ENCODE data around the gene NRG3. TPM values are rescaled to one million over a fixed set of nuclear protein-coding genes. Genes with fewer than 3 reads are reported as not detected.

NRG3 gene
- total and polyA plus RNA-seq, 2 of the 4 experiments (the other 2 are of a cell fraction) = not detected

DNA sequence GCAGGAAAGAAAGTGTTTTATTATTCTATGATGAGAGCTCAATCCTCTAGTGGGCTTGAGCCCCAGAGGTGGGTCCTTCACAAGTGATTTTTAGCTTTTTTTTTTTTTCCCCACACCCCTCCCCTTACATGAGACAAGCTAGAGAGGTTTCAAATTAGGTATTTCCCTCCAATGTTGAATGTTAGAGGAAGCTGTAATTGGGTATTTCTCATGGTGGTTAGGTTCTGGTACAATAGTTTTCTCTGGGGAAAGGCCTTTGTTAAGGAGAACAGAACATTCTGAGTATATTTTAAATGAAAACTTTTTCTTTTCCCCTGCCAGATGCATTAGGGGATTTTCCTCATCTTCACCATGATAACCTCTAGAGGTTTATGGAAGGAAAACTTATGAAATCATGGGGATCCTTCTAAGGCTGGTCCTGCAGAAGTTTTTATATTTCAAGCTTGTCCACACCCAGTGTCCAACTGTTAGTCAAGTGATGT lies 1039.7 kb downstream of the NRG3 start:
- in situ Hi-C loops (cut with MboI; ENCODE audit: low sequenced_read_pairs) = no loop called here
- Histone ChIP-seq H3K4ac (ENCODE audit: low read depth, low read length) (no peak overlapping the region), H4K20me1 (ENCODE audit: insufficient read depth, low read length) (no peaks in the 10 kb centered on the region), H3K9me3 (ENCODE audit: control insufficient read depth, insufficient read depth, low read length) (no peaks in the 10 kb centered on the region), H2BK20ac (ENCODE audit: low read depth, low read length) (no peak overlapping the region), H2AK5ac (ENCODE audit: low read depth, low read length) (no peak overlapping the region), H2AFZ (replicated peaks; ENCODE audit: low read length, poor library complexity) (no peak overlapping the region), H4K91ac (ENCODE audit: insufficient read depth, low read depth, low read length) (no peak overlapping the region), H3K27me3 (ENCODE audit: control insufficient read depth, insufficient read depth, low read length) (no peaks in the 10 kb centered on the region), H3K4me3 (ENCODE audit: insufficient read depth, low read depth, low read length) (no peak overlapping the region), H3K56ac (ENCODE audit: extremely low read depth, insufficient read depth, low read length) (no peak overlapping the region), H3K9me1 (ENCODE audit: insufficient read depth, low read length) (no peaks in the 10 kb centered on the region), H3K27ac (ENCODE audit: insufficient read depth, low read length) (no peak overlapping the region), H2AK9ac (replicated peaks; ENCODE audit: low read depth, low read length, poor library complexity) (no peak overlapping the region), H2BK120ac (ENCODE audit: low read depth, low read length) (no peak overlapping the region), H2BK15ac (ENCODE audit: low read depth, low read length) (no peak overlapping the region), H3K4me2 (ENCODE audit: low read depth, low read length) (no peak overlapping the region), H3K14ac (replicated peaks; ENCODE audit: low read depth, low read length) (no peak overlapping the region), H3K9ac (ENCODE audit: low read depth, low read length) (no peak overlapping the region), H3K18ac (ENCODE audit: low read depth, low read length) (no peak overlapping the region), H4K8ac (ENCODE audit: low read depth in 2 of 2, low read length in 2 of 2) (no peak overlapping the region), H4K5ac (ENCODE audit: low read depth, low read length) (no peak overlapping the region), H3K23ac (ENCODE audit: low read depth, low read length) (no peak overlapping the region), H3K79me1 (ENCODE audit: low read depth in 1 of 2, low read length in 2 of 2) (no peaks in the 10 kb centered on the region), H2BK5ac (ENCODE audit: low read depth, low read length, poor library complexity, severe bottlenecking) (no peak overlapping the region), H3K4me1 (ENCODE audit: control insufficient read depth, insufficient read depth, low read length) (no peaks in the 10 kb centered on the region), H3K36me3 (ENCODE audit: control insufficient read depth, insufficient read depth, low read length) (no peaks in the 10 kb centered on the region)
- dilution Hi-C loops (cut with HindIII; ENCODE audit: low sequenced_read_pairs, unreplicated experiment) = no loop called here
- DNase-seq = no peak
- CTCF ChIA-PET = no interaction called here
- BruUV-seq (replicated peaks) = no TSS peak
- no peak for TF ChIP-seq USF2 (IDR thresholded peaks at IDR 0.05; ENCODE audit: low read depth, low read length)
- no peak for TF ChIP-seq RAD21 (IDR thresholded peaks at IDR 0.05; ENCODE audit: low read length)
- TF ChIP-seq RFX5 (IDR thresholded peaks at IDR 0.05; ENCODE audit: low read depth, low read length) = no peak
- no peak for TF ChIP-seq MAZ (IDR thresholded peaks at IDR 0.05; ENCODE audit: borderline replicate concordance, low read depth, low read length)
- TF ChIP-seq, protein P1, sequence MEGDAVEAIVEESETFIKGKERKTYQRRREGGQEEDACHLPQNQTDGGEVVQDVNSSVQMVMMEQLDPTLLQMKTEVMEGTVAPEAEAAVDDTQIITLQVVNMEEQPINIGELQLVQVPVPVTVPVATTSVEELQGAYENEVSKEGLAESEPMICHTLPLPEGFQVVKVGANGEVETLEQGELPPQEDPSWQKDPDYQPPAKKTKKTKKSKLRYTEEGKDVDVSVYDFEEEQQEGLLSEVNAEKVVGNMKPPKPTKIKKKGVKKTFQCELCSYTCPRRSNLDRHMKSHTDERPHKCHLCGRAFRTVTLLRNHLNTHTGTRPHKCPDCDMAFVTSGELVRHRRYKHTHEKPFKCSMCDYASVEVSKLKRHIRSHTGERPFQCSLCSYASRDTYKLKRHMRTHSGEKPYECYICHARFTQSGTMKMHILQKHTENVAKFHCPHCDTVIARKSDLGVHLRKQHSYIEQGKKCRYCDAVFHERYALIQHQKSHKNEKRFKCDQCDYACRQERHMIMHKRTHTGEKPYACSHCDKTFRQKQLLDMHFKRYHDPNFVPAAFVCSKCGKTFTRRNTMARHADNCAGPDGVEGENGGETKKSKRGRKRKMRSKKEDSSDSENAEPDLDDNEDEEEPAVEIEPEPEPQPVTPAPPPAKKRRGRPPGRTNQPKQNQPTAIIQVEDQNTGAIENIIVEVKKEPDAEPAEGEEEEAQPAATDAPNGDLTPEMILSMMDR (conservative IDR thresholded peaks at IDR 0.05; ENCODE audit: low read depth, low read length) = no peak
- TF ChIP-seq SMC3 (IDR thresholded peaks at IDR 0.05; ENCODE audit: low read depth, low read length) = no peak
- TF ChIP-seq NFE2L2 (IDR thresholded peaks at IDR 0.05; ENCODE audit: low read depth, low read length) = no peak
- no peak for TF ChIP-seq POLR2A (IDR thresholded peaks at IDR 0.05; ENCODE audit: low read depth, low read length)
- no peak for TF ChIP-seq CHD1 (IDR thresholded peaks at IDR 0.05; ENCODE audit: low read depth, low read length)
- no peak for TF ChIP-seq MAFK (IDR thresholded peaks at IDR 0.05; ENCODE audit: low read depth, low read length)
- TF ChIP-seq MXI1 (IDR thresholded peaks at IDR 0.05; ENCODE audit: borderline replicate concordance, low read depth, low read length) = no peak
- TF ChIP-seq FOS (IDR thresholded peaks at IDR 0.05; ENCODE audit: low read depth, low read length) = no peak
- TF ChIP-seq BHLHE40 (IDR thresholded peaks at IDR 0.05; ENCODE audit: low read depth, low read length) = no peak
- TF ChIP-seq, protein P2, sequence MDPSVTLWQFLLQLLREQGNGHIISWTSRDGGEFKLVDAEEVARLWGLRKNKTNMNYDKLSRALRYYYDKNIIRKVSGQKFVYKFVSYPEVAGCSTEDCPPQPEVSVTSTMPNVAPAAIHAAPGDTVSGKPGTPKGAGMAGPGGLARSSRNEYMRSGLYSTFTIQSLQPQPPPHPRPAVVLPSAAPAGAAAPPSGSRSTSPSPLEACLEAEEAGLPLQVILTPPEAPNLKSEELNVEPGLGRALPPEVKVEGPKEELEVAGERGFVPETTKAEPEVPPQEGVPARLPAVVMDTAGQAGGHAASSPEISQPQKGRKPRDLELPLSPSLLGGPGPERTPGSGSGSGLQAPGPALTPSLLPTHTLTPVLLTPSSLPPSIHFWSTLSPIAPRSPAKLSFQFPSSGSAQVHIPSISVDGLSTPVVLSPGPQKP (IDR thresholded peaks at IDR 0.05; ENCODE audit: borderline replicate concordance, low read depth, low read length) = no peak
- no peak for TF ChIP-seq CEBPB (IDR thresholded peaks at IDR 0.05; ENCODE audit: low read depth, low read length)
- no peak for TF ChIP-seq RCOR1 (IDR thresholded peaks at IDR 0.05; ENCODE audit: insufficient replicate concordance, low read length)
- POLR2A ChIA-PET (ENCODE audit: unreplicated experiment) = no interaction called here
- no peak for ATAC-seq (ENCODE audit: low read depth)
- intact Hi-C loops (cut with micrococcal nuclease) = no loop called here

Measured in IMR-90 (cell line).